Psoas muscle (tissue), 8 donors: ENCODE data around the gene GLB1L. TPM values are rescaled to one million over a fixed set of nuclear protein-coding genes. Genes with fewer than 3 reads are reported as not detected.

Experiments
- ATAC-seq, 4 donors: fragments of 200-7000 bp; cut with Tn5 transposase; one replicate each; pipeline ENCODE4 v1.9.1; 2020; ENCODE audit warnings: moderate library complexity in 3 of 4, mild to moderate bottlenecking in 2 of 4
- DNase-seq, 2 donors: peaks; one replicate each; pipeline ENCODE4 v3.0.0-alpha.2; 2020
- H3K27ac ChIP-seq: fragments of 200-600 bp; one replicate; pipeline ENCODE4 v1.8.0; 2022
- H3K27me3 ChIP-seq, 3 donors: fragments of 200-600 bp in 1 of 3; one replicate each; pipeline versions ENCODE4 v1.6.1 to v1.8.0; 2013 to 2022; ENCODE audit warnings: low read length in 2 of 3, mild to moderate bottlenecking in 2 of 3, moderate library complexity in 1 of 3; ENCODE audit not compliant: insufficient read depth in 3 of 3
- H3K36me3 ChIP-seq, 2 donors: fragments of 200-600 bp in 1 of 2; one replicate each; pipeline versions ENCODE4 v1.6.1 to v1.8.0; 2013 to 2022; ENCODE audit warnings: low read depth in 1 of 2, mild to moderate bottlenecking in 1 of 2, moderate library complexity in 1 of 2; ENCODE audit not compliant: insufficient read depth in 1 of 2
- H3K4me1 ChIP-seq: fragments of 200-600 bp; one replicate; pipeline ENCODE4 v1.8.0; 2022
- H3K4me3 ChIP-seq: fragments of 200-600 bp; one replicate; pipeline ENCODE4 v1.8.0; 2022; ENCODE audit warnings: mild to moderate bottlenecking
- H3K9me3 ChIP-seq: fragments of 200-600 bp; one replicate; pipeline ENCODE4 v1.8.0; 2022
- CTCF ChIP-seq: fragments of 200-600 bp; IDR thresholded peaks from one replicate; pipeline ENCODE4 v1.8.0; 2022; ENCODE audit warnings: antibody characterized with exemption
- WGBS, 3 donors: extraction: QIAGEN DNeasy Blood & Tissue Kit; methylation state at CpG; one replicate each; pipeline versions ENCODE4 v1.1.6 to v1.1.7; 2013; 5-methylcytosine and 5-hydroxymethylcytosine counted together
- intact Hi-C, 2 donors: fragments of 100-400 bp; cut with DNase I; formaldehyde crosslinking; loops; one replicate each; pipeline versions ENCODE4 v1.11.0 to v1.14.2; 2022
- polyA plus RNA-seq, 3 donors: library from polyadenylated mRNA; stranded (reverse); fragments of 200-250 nt; gene quantifications; one replicate each; pipeline ENCODE4 v1.2.3, GENCODE V29; 2013
- total RNA-seq, 4 donors: library from RNA; stranded (reverse); fragmentation: NEBNext Ultra II Directional in 2 of 4; extraction: Animal tissue kit (Norgen Biotek cat#: 25700) in 2 of 4; gene quantifications; one replicate each; pipeline versions ENCODE4 v1.2.1 to v1.2.4, GENCODE V29; 2021 to 2023
- donor health status: healthy with polysubstance abuse.
- donor health status: DM: no; HTN: no; CAD: no; lungs with moderate emphysema.
- donor health status: Bipolar disorder and iron deficiency.
- donor health status: healthy.
- donor health status: DM: yes; HTN: yes; CAD: no.
- donor health status: DM: no; HTN: no; CAD: no.
- donor health status: DM: no; HTN: no; CAD: no.
- donor health status: DM: yes; HTN: yes; CAD: no.

Gene GLB1L
- total and polyA plus RNA-seq, 7 donors = 0.55 to 3.7 (median 0.90) TPM

GRCh38 chr2:219252084-219252483, 6.8 kb upstream of the GLB1L start:
- intact Hi-C loops = no loop called here

GRCh38 chr2:219251656-219252055, 6.4 kb upstream of the GLB1L start:
- peak overlapping the region; percentile 94 for H3K27ac ChIP-seq
- H3K4me3 ChIP-seq = peak overlapping the region; percentile 75
- ATAC-seq (no peak), DNase-seq (no peak)
- no peak for TF ChIP-seq CTCF
- peaks cover 0 to 55% of the 10 kb centered on the region in 2 donors for H3K36me3 ChIP-seq
- no peaks in the 10 kb centered on the region for H3K27me3 ChIP-seq
- no peaks in the 10 kb centered on the region for H3K9me3 ChIP-seq
- H3K4me1 ChIP-seq = peaks cover 48% of the 10 kb centered on the region
- 38 to 58% (median 42%) methylated on average over 6 of the region's 6 CpGs for WGBS, 3 donors
- intact Hi-C loops = no loop called here

More at GRCh38 chr2:219252084-219252483, 6.8 kb upstream of the GLB1L start:
- H3K9me3 ChIP-seq = no peaks in the 10 kb centered on the region
- ATAC-seq = peak in 3 of 4 donors; percentile 2 to 5 (median 4)
- H3K27me3 ChIP-seq = no peaks in the 10 kb centered on the region
- H3K4me3 ChIP-seq = peak overlapping the region; percentile 75
- peaks cover 0 to 51% of the 10 kb centered on the region in 2 donors for H3K36me3 ChIP-seq
- peaks cover 48% of the 10 kb centered on the region for H3K4me1 ChIP-seq
- DNase-seq = no peak
- 25 to 38% (median 25%) methylated on average over 5 of the region's 5 CpGs for WGBS, 3 donors
- no peak for TF ChIP-seq CTCF
- H3K27ac ChIP-seq = peak overlapping the region; percentile 94

GRCh38 chr2:219250049-219250781, 5.0 kb upstream of the GLB1L start:
- Histone ChIP-seq H3K9me3 (no peaks in the 10 kb centered on the region), H3K36me3 (peaks cover 0 to 55% of the 10 kb centered on the region in 2 donors), H3K4me1 (peaks cover 54% of the 10 kb centered on the region), H3K27ac (peak overlapping the region; percentile 94), H3K4me3 (peak overlapping the region; percentile 75), H3K27me3 (no peaks in the 10 kb centered on the region)
- no peak for ATAC-seq
- no peak for DNase-seq
- WGBS, 3 donors = 59 to 71% (median 66%) methylated on average over 22 of the region's 22 CpGs
- TF ChIP-seq CTCF = no peak
- intact Hi-C loops = no loop called here

- ATAC-seq (no peak), DNase-seq (peak; percentile 53 to 77)
- TF ChIP-seq CTCF = no peak
- Histone ChIP-seq H3K36me3 (peaks cover 0 to 55% of the 10 kb centered on the region in 2 donors), H3K4me1 (peaks cover 59% of the 10 kb centered on the region), H3K4me3 (peak overlapping the region; percentile 75), H3K27ac (peak overlapping the region; percentile 94), H3K27me3 (no peaks in the 10 kb centered on the region), H3K9me3 (no peaks in the 10 kb centered on the region)
- WGBS, 3 donors = 15 to 23% (median 21%) methylated on average over 7 of the region's 7 CpGs
- intact Hi-C loops = loop anchor here in 1 of 2 donors (10.0 kb wide), 1 partner anchor 45 kb away; no protein-coding TSS in a partner anchor
These were observed 4.1 kb upstream of the GLB1L start for GRCh38 chr2:219249203-219249980.
